ENCODE data around the gene UNC13A. TPM values are rescaled to one million over a fixed set of nuclear protein-coding genes. Genes with fewer than 3 reads are reported as not detected.
A peak's percentile ranks its signal among the peaks of the same experiment; 100 is the strongest.

The UNC13A gene
- total RNA-seq, 4 donors from 2014 or later = under 0.01 to 0.40 (median 0.15) TPM

- H3K4me1 ChIP-seq = peaks cover 0 to 27% (median under 1%) of the 10 kb centered on the region in 3 donors
- H3K9me3 ChIP-seq = no peaks in the 10 kb centered on the region
- 84% methylated on average over 9 of the region's 14 CpGs; no CpG with 5 or more reads in 1 of the 2 donors for WGBS, 2 donors (ENCODE audit: low coverage in 1 of 2)
- H3K36me3 ChIP-seq = peaks cover 0 to 81% of the 10 kb centered on the region in 2 donors
- TF ChIP-seq EP300 (IDR thresholded peaks at IDR 0.05) (no peak), POLR2AphosphoS5 (IDR thresholded peaks at IDR 0.05) (no peak), CTCF (IDR thresholded peaks at IDR 0.05) (no peak), POLR2A (IDR thresholded peaks at IDR 0.05) (no peak)
- H3K4me3 ChIP-seq = no peak overlapping the region
- no peaks in the 10 kb centered on the region for H3K27me3 ChIP-seq
- H3K27ac ChIP-seq = peak overlapping the region in 1 of 4 donors; percentile 52
- ATAC-seq = no peak
Measured at GRCh38 chr19:17560205-17560595, 128.0 kb downstream of the UNC13A start.

- Histone ChIP-seq H3K4me1 (peaks cover 0 to 46% (median 5%) of the 10 kb centered on the region in 3 donors), H3K36me3 (peaks cover 0 to 54% of the 10 kb centered on the region in 2 donors), H3K27ac (no peak overlapping the region), H3K9me3 (no peaks in the 10 kb centered on the region), H3K4me3 (peak overlapping the region in 1 of 2 donors; percentile 95), H3K27me3 (no peaks in the 10 kb centered on the region)
- TF ChIP-seq EP300 (IDR thresholded peaks at IDR 0.05) (no peak), CTCF (IDR thresholded peaks at IDR 0.05) (no peak), POLR2A (IDR thresholded peaks at IDR 0.05) (no peak), POLR2AphosphoS5 (IDR thresholded peaks at IDR 0.05) (no peak)
- WGBS, 2 donors (ENCODE audit: low coverage in 1 of 2) = 83 to 100% methylated on average over 1 to 9 of the region's 9 CpGs
- no peak for ATAC-seq
Measured at GRCh38 chr19:17557466-17557865, 130.7 kb downstream of the UNC13A start.

GRCh38 chr19:17556995-17557394, 131.2 kb downstream of the UNC13A start:
- WGBS, 2 donors (ENCODE audit: low coverage in 1 of 2) = 64 to 89% methylated on average over 4 to 7 of the region's 7 CpGs
- Histone ChIP-seq H3K4me3 (peak overlapping the region in 1 of 2 donors; percentile 95), H3K9me3 (no peaks in the 10 kb centered on the region), H3K4me1 (peaks cover 0 to 46% (median 5%) of the 10 kb centered on the region in 3 donors), H3K27me3 (no peaks in the 10 kb centered on the region), H3K27ac (peak overlapping the region in 1 of 4 donors; percentile 83), H3K36me3 (peaks cover 0 to 49% of the 10 kb centered on the region in 2 donors)
- TF ChIP-seq POLR2AphosphoS5 (IDR thresholded peaks at IDR 0.05) = no peak
- TF ChIP-seq CTCF (IDR thresholded peaks at IDR 0.05) = no peak
- TF ChIP-seq POLR2A (IDR thresholded peaks at IDR 0.05) = no peak
- TF ChIP-seq EP300 (IDR thresholded peaks at IDR 0.05) = no peak
- no peak for ATAC-seq

GRCh38 chr19:17555929-17556813, 132.0 kb downstream of the UNC13A start:
- Histone ChIP-seq H3K27me3 (no peaks in the 10 kb centered on the region), H3K36me3 (peaks cover 0 to 41% of the 10 kb centered on the region in 2 donors), H3K4me1 (peaks cover 0 to 46% (median 5%) of the 10 kb centered on the region in 3 donors), H3K4me3 (peak overlapping the region; percentile 83 to 95), H3K9me3 (no peaks in the 10 kb centered on the region), H3K27ac (peak overlapping the region; percentile 44 to 90 (median 84))
- WGBS, 2 donors (ENCODE audit: low coverage in 1 of 2) = 20% methylated on average over 15 of the region's 46 CpGs; no CpG with 5 or more reads in 1 of the 2 donors
- TF ChIP-seq EP300 (IDR thresholded peaks at IDR 0.05) (no peak), POLR2A (IDR thresholded peaks at IDR 0.05) (peak; percentile 25 to 30), POLR2AphosphoS5 (IDR thresholded peaks at IDR 0.05) (peak; percentile 21)
- peak; percentile 27 for ATAC-seq

GRCh38 chr19:17555480-17555928, 132.7 kb downstream of the UNC13A start, which contains the start of gene COLGALT1:
Gene COLGALT1 (plus strand): TSS chr19:17555649. CDS start chr19:17555714, 65 bp downstream.
- peaks cover 0 to 34% of the 10 kb centered on the region in 2 donors for H3K36me3 ChIP-seq
- peak; percentile 98 for ATAC-seq
- H3K9me3 ChIP-seq = no peaks in the 10 kb centered on the region
- peaks cover 0 to 46% (median 5%) of the 10 kb centered on the region in 3 donors for H3K4me1 ChIP-seq
- H3K27ac ChIP-seq = peak within 1 kb of the TSS; percentile 44 to 90 (median 84)
- TF ChIP-seq POLR2A (IDR thresholded peaks at IDR 0.05) (peak; percentile 25 to 61), CTCF (IDR thresholded peaks at IDR 0.05) (no peak), POLR2AphosphoS5 (IDR thresholded peaks at IDR 0.05) (peak; percentile 20), EP300 (IDR thresholded peaks at IDR 0.05) (no peak)
- 0% methylated on average over 1 of the region's 64 CpGs; no CpG with 5 or more reads in 1 of the 2 donors for WGBS, 2 donors (ENCODE audit: low coverage in 1 of 2)
- peak within 1 kb of the TSS; percentile 83 to 95 for H3K4me3 ChIP-seq
- no peaks in the 10 kb centered on the region for H3K27me3 ChIP-seq

Data from gastroesophageal sphincter (tissue), 4 donors.